Measurements from ENCODE around the gene DIPK2A. TPM values are rescaled to one million over a fixed set of nuclear protein-coding genes. Genes with fewer than 3 reads are reported as not detected.

DIPK2A gene, protein sequence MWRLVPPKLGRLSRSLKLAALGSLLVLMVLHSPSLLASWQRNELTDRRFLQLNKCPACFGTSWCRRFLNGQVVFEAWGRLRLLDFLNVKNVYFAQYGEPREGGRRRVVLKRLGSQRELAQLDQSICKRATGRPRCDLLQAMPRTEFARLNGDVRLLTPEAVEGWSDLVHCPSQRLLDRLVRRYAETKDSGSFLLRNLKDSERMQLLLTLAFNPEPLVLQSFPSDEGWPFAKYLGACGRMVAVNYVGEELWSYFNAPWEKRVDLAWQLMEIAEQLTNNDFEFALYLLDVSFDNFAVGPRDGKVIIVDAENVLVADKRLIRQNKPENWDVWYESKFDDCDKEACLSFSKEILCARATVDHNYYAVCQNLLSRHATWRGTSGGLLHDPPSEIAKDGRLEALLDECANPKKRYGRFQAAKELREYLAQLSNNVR
- 18.3 TPM for total RNA-seq (ENCODE audit: unreplicated experiment)
- long read RNA-seq, partial matches to known transcripts = 0 of 2 reads
- long read RNA-seq, other reads (novel, unspliced or antisense) = 2 of 2 reads

DNA sequence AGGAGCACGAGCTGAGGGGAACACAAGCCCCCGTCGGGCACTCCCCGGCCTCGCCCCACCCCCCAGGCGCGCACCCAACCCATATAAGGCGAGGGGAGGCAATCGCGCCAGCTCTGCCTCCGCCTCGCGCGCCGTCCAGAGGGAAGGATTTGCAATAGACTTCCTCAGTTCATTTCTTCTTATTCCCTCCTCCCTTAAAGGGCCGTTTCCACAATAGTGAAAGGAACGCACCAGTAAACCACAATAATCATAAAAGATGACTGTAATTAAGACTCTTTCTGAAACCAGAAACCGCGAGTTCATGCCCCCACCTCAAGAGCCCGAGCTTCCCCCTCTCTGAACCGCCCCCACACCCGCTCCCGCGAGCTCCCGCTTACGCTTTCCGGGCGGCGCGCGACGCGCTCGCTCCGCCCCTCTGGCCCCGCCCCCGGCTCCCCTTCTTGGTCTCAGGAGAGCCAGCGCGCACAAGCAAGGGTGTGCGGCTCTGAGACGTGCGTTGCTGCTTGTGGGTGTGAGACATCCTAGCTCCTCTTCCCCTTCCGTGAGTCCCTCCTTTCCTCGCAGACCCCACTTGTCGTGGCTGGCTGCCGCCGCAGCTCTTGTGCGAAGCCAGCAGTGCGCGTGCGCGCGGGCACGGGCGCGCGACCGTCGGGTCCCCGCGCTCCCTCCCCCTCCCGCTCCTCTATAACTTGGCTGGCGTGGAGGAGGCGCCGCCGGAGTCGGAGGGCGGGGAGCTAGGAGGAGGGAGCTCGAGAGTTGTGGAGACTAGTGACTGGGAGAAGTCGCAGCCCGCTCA is at the start of gene DIPK2A:
DIPK2A (plus strand) TSS at position 465 of the 796 bp plus-strand sequence. CDS start 510 bp downstream, outside the sequence.
- Mint-ChIP-seq H3K4me3 (ENCODE audit: unreplicated experiment) (peak within 1 kb of the TSS; percentile 97), H3K4me1 (ENCODE audit: low read depth, unreplicated experiment) (peaks cover 7% of the 10 kb centered on the region), H3K27ac (ENCODE audit: unreplicated experiment) (peak within 1 kb of the TSS; percentile 95), H3K9me3 (ENCODE audit: unreplicated experiment) (peaks cover 15% of the 10 kb centered on the region), H3K36me3 (ENCODE audit: unreplicated experiment) (peaks cover 5% of the 10 kb centered on the region), H3K27me3 (ENCODE audit: unreplicated experiment) (peaks cover 10% of the 10 kb centered on the region)
- DNase-seq = peak; percentile 92
- no peak for TF ChIP-seq CTCF (IDR thresholded peaks at IDR 0.05; ENCODE audit: partially characterized antibody, unreplicated experiment)

DNA sequence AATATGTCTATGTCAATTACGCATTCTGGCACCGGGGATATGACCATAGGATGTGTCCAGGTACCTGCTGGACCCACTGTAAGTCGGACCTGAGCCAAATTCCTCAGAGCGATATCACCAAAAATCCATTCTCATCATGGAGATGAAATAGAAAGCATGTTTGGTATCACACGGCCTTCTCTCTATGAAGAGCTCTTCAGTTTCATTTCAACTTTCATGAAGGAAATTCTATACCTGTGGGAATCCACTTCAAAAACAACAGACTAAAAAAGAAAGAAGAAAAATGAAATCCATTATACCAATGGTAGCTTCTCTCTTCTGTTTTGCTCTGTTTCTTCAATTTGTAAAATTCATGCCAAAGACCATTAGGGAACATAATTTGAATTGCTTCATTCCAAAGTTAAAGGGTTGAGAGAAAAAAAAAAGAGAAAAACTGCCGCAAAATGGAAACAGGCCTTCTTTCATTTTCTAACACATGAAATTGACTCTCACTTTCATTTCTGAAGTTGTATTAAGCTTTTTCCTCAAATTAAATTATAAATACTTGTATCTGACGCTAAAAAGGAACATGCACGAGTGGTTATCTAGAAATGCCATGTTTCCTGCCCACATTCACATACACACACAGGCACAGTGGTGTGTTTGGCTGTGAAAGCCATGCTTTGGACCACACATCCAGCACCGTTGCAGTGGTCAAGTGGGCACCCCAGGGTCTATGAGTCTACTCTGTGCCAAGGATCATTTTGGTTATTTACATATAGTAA is 46.9 kb upstream of the DIPK2A start:
- DNase-seq = no peak
- no peaks in the 10 kb centered on the region for H3K36me3 Mint-ChIP-seq (ENCODE audit: unreplicated experiment)

GRCh38 chr3:143928056-143928455 is 43.6 kb upstream of the DIPK2A start:
- no peak for TF ChIP-seq CTCF (IDR thresholded peaks at IDR 0.05; ENCODE audit: partially characterized antibody, unreplicated experiment)
- Mint-ChIP-seq H3K4me1 (ENCODE audit: low read depth, unreplicated experiment) (no peaks in the 10 kb centered on the region), H3K27ac (ENCODE audit: unreplicated experiment) (no peak overlapping the region), H3K36me3 (ENCODE audit: unreplicated experiment) (no peaks in the 10 kb centered on the region), H3K9me3 (ENCODE audit: unreplicated experiment) (no peaks in the 10 kb centered on the region), H3K4me3 (ENCODE audit: unreplicated experiment) (no peak overlapping the region), H3K27me3 (ENCODE audit: unreplicated experiment) (no peaks in the 10 kb centered on the region)
- DNase-seq = no peak

More for the DNA sequence above, 46.9 kb upstream of the DIPK2A start:
- Mint-ChIP-seq H3K9me3 (ENCODE audit: unreplicated experiment) (no peaks in the 10 kb centered on the region), H3K27ac (ENCODE audit: unreplicated experiment) (no peak overlapping the region), H3K4me1 (ENCODE audit: low read depth, unreplicated experiment) (no peaks in the 10 kb centered on the region), H3K27me3 (ENCODE audit: unreplicated experiment) (peaks cover 2% of the 10 kb centered on the region), H3K4me3 (ENCODE audit: unreplicated experiment) (no peak overlapping the region)
- TF ChIP-seq CTCF (IDR thresholded peaks at IDR 0.05; ENCODE audit: partially characterized antibody, unreplicated experiment) = no peak

DNA sequence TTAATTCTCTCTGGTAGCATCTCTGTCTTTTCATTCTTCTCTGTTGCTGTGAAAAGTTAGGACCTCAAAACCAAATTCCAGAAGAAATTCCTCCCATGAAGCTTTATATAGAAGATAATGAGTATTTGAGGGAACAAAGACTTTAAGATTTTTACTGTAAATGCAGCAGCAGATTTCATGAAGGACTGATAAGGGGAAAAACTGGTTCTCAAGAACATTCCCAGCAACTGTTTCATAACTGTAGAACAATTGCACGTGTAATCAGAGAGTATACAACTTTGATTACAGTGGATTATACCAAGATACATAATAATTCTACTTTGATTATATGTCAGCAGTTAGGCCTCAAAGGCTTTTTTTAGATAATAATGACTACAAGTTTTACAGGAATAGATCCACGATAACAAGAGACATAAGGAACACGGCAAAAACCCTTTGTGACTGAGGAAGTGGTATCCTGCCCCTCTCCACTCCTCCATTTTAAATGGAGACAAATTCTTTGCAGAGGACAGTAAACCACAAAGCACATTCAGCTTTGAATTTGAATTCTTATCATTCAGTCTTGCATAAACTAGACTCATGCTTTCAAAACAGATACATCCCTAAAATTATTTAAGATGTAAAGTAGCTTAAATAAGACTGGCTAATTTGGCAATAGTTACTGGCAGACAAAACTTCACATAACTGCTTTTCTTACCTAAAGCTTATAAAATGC is 42.9 kb upstream of the DIPK2A start:
- no peak for DNase-seq
- Mint-ChIP-seq H3K4me1 (ENCODE audit: low read depth, unreplicated experiment) (no peaks in the 10 kb centered on the region), H3K27ac (ENCODE audit: unreplicated experiment) (no peak overlapping the region), H3K36me3 (ENCODE audit: unreplicated experiment) (no peaks in the 10 kb centered on the region), H3K4me3 (ENCODE audit: unreplicated experiment) (no peak overlapping the region), H3K9me3 (ENCODE audit: unreplicated experiment) (no peaks in the 10 kb centered on the region), H3K27me3 (ENCODE audit: unreplicated experiment) (no peaks in the 10 kb centered on the region)
- TF ChIP-seq CTCF (IDR thresholded peaks at IDR 0.05; ENCODE audit: partially characterized antibody, unreplicated experiment) = no peak

All from glutamatergic neuron (in vitro differentiated cells).